ENCODE measurements around the gene SLC23A3. TPM values are rescaled to one million over a fixed set of nuclear protein-coding genes. Genes with fewer than 3 reads are reported as not detected.
A peak's percentile ranks its signal among the peaks of the same experiment; 100 is the strongest.

Gene SLC23A3
- total and polyA plus RNA-seq, 3 donors from 2014 or later: 0.39 to 0.56 (median 0.42) TPM

GRCh38 chr2:219175928-219176817 lies 6.3 kb upstream of the SLC23A3 start:
- WGBS, 2 donors: 2 to 8% methylated on average over 11 to 43 of the region's 45 CpGs
- Histone ChIP-seq H3K9me3 (no peaks in the 10 kb centered on the region), H3K36me3 (ENCODE audit: low read depth, missing control alignments) (no peaks in the 10 kb centered on the region), H3K4me3 (peak overlapping the region; percentile 91 to 98), H3K27ac (peak overlapping the region; percentile 95 to 99), H3K4me1 (peaks cover 16% of the 10 kb centered on the region), H3K27me3 (no peaks in the 10 kb centered on the region)
- intact Hi-C loops (cut with DNase I; ENCODE audit: low total_unique reads): no loop called here
- TF ChIP-seq POLR2A (IDR thresholded peaks at IDR 0.05) (no peak), CTCF (IDR thresholded peaks at IDR 0.05) (no peak)
- peak; percentile 59 for DNase-seq

DNA sequence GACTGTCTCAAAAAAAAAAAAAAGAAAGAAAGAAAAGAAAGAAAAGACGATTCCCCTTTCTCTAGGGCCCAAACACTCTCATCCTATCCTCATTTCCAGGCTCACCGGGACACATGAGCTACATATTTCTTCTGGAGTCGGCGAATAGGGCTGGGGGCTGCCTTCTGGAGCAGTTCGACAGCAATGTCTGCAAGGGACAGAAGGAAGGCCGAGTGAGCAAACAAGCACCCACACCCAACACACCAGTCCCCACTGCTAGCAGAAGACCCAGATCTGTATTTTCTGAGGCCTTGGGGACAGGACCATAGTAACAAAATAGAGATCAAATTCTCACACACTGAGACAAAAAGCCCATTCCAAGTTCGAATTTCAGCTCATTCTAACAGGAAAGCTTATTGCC lies 5.7 kb upstream of the SLC23A3 start:
- Histone ChIP-seq H3K27me3 (no peaks in the 10 kb centered on the region), H3K4me1 (peaks cover 16% of the 10 kb centered on the region), H3K27ac (peak overlapping the region; percentile 95 to 99), H3K36me3 (ENCODE audit: low read depth, missing control alignments) (no peaks in the 10 kb centered on the region), H3K4me3 (no peak overlapping the region), H3K9me3 (no peaks in the 10 kb centered on the region)
- DNase-seq: peak; percentile 7
- intact Hi-C loops (cut with DNase I; ENCODE audit: low total_unique reads): no loop called here
- no peak for TF ChIP-seq POLR2A (IDR thresholded peaks at IDR 0.05)
- no peak for TF ChIP-seq CTCF (IDR thresholded peaks at IDR 0.05)
- 81 to 83% methylated on average over 7 of the region's 7 CpGs for WGBS, 2 donors

GRCh38 chr2:219174801-219175200 lies 5.0 kb upstream of the SLC23A3 start:
- intact Hi-C loops (cut with DNase I; ENCODE audit: low total_unique reads): no loop called here

DNA sequence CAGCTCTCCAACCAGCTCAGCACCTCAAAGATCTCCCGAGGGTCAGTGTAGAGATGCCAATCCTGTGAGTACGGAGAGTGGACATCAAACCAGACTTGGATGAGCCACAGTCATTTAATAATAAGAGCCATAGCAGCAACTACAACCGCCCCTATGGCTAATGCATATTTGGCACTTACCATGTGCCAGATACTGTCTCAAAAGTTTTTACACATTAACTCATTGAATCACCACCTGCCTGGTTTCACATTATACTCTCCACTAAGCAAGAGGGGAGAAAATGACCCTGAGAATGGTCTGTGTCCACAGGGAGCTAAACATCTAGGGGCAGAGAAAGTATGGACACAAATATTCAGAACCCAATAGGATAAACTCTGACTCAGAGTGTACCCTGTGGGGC lies 4.3 kb upstream of the SLC23A3 start:
- no peak for DNase-seq
- H3K4me3 ChIP-seq: no peak overlapping the region
- intact Hi-C loops (cut with DNase I; ENCODE audit: low total_unique reads): no loop called here
- no peaks in the 10 kb centered on the region for H3K9me3 ChIP-seq
- TF ChIP-seq POLR2A (IDR thresholded peaks at IDR 0.05) (no peak), CTCF (IDR thresholded peaks at IDR 0.05) (no peak)
- WGBS, 2 donors: 92 to 98% methylated on average over 3 of the region's 3 CpGs
- H3K27ac ChIP-seq: no peak overlapping the region
- peaks cover 11% of the 10 kb centered on the region for H3K4me1 ChIP-seq
- H3K36me3 ChIP-seq (ENCODE audit: low read depth, missing control alignments): no peaks in the 10 kb centered on the region
- no peaks in the 10 kb centered on the region for H3K27me3 ChIP-seq

More at GRCh38 chr2:219174801-219175200, 5.0 kb upstream of the SLC23A3 start:
- DNase-seq: no peak
- no peaks in the 10 kb centered on the region for H3K9me3 ChIP-seq
- peaks cover 16% of the 10 kb centered on the region for H3K4me1 ChIP-seq
- WGBS, 2 donors: 82% methylated on average over 7 of the region's 7 CpGs
- H3K36me3 ChIP-seq (ENCODE audit: low read depth, missing control alignments): no peaks in the 10 kb centered on the region
- H3K27ac ChIP-seq: no peak overlapping the region
- no peaks in the 10 kb centered on the region for H3K27me3 ChIP-seq
- H3K4me3 ChIP-seq: no peak overlapping the region
- TF ChIP-seq CTCF (IDR thresholded peaks at IDR 0.05): no peak
- TF ChIP-seq POLR2A (IDR thresholded peaks at IDR 0.05): no peak
